GM18858 (cell line): ENCODE measurements around the gene SNX1.

Source experiments
- ATAC-seq: cut with Tn5 transposase; IDR thresholded peaks from one replicate; pipeline ENCODE4 v1.9.1; 2021; ENCODE audit not compliant: unreplicated experiment

Gene SNX1

GRCh38 chr15:64162478-64162868 lies 66.7 kb downstream of the SNX1 start:
- ATAC-seq: no peak

- ATAC-seq: peak; percentile 88
These were observed 67.3 kb downstream of the SNX1 start, which contains the start of gene PPIB for GRCh38 chr15:64162869-64163658. TSS of gene PPIB (minus strand) at chr15:64163022. CDS start at chr15:64162986, 36 bp downstream.

- ATAC-seq: no peak
These were observed 68.0 kb downstream of the SNX1 start for GRCh38 chr15:64163659-64164362.

GRCh38 chr15:64164436-64164835 lies 68.7 kb downstream of the SNX1 start:
- no peak for ATAC-seq

- ATAC-seq: no peak
These were observed 70.5 kb downstream of the SNX1 start for GRCh38 chr15:64166102-64166890.

GRCh38 chr15:64180235-64180824 lies 84.5 kb downstream of the SNX1 start:
- ATAC-seq: peak; percentile 46

GRCh38 chr15:64182859-64183370 lies 87.1 kb downstream of the SNX1 start:
- no peak for ATAC-seq

GRCh38 chr15:64185146-64185911 lies 89.5 kb downstream of the SNX1 start:
- ATAC-seq: no peak

- ATAC-seq: no peak
These were observed 91.8 kb downstream of the SNX1 start for GRCh38 chr15:64187396-64188191.
